GM08714 (cell line): ENCODE measurements around the gene ZNF25.
"Not testable (repeated sequence)": the region's sequence is repeated elsewhere in the genome, so short reads cannot be mapped to it uniquely, and the experiment has no call there.

Experiments
- H3K4me3 ChIP-seq: fragments of 200-500 bp; sonication (Bioruptor generic); 2 replicates; pipeline ENCODE4 v1.5.1; 2014; ENCODE audit warnings: mild to moderate bottlenecking, low read length, inconsistent platforms
- ZNF274 ChIP-seq: IDR thresholded peaks from 2 replicates; pipeline ENCODE4 v1.6.1; 2012; ENCODE audit warnings: mild to moderate bottlenecking, low read depth, low read length

ZNF25 gene

DNA sequence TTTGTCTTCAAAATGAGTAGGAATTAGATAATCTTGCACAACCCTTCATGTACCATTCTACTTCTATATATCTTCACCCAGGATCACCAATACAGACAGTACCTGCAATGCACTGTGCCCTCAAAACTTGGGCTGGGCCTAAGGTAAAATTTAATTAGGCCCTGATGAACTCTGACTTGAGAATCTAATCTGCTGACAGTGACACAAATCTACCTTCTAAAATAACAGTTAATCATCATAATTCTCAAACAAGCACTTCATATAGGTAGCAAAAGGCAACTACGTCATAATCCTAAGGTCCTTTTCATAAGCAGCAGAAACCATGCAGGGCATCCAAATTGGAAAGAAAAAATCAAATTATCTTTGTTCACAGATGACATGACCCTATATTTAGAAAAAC is 4.1 kb downstream of the ZNF25 start:
- TF ChIP-seq ZNF274: no peak
- no peak overlapping the region for H3K4me3 ChIP-seq

GRCh38 chr10:37965006-37965405 is 11.4 kb downstream of the ZNF25 start:
- H3K4me3 ChIP-seq: no peak overlapping the region
- TF ChIP-seq ZNF274: no peak

DNA sequence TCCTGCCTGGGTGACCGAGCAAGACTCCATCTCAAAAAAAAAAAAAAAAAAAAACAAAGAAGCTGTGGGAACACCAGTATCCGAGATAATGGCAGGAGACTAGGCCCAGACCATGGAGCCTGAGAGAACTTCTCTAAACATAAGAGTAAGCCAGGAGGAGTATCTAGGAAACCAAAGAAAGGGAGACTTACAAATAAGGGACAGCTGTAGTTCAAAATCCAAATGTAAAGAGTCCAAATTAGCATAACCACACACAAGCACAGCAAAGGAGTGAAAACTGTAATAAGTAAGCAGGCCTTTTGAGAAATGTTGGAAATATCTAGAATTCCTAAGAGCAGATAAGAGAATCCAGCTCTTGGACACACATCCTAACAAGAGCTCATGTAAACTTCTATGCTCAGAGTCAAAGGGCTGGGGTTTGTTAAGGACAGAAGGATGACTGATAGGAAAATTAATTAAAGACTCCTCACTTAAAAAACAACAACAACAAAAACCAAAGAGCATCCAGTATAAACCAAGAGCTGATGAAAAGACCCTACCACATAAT is 15.8 kb downstream of the ZNF25 start:
- H3K4me3 ChIP-seq: no peak overlapping the region
- no peak for TF ChIP-seq ZNF274

DNA sequence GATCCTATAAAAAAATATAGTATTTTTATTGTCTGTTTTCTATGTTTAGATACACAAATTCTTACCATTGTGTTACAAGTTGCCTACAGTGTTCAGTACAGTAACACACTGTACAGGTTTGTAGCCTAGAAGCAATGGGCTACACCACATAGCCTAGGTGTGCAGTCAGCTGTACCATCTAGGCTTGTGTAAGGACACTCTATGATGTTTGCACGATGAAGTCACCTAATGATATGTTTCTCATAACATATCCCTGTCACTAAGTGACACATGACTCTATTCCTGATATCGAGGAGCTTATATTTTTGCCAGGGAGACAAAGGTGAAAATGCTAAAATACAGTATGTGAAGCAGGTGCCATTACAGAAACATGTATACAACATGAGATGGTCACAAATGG is 18.6 kb downstream of the ZNF25 start:
- no peak overlapping the region for H3K4me3 ChIP-seq
- TF ChIP-seq ZNF274: no peak

DNA sequence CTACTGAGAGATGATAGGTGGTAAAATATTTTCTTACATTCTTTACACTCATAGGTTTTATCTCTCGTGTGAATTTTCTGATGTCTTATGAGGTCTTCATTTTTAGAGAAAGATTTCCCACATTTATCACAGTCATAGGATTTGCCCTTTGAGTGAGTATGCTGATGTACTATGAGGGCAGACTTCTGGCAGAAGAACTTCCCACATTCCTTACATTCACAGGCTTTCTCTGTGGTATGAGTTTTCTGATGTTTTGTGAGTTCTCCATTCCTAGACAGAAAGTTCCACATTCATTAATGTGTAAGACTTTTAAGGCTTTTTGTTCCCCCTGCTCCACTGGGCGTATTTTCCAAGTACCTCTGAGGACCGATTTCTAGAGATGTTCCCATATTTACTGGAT is 23.5 kb downstream of the ZNF25 start:
- TF ChIP-seq ZNF274: no peak
- no peak overlapping the region for H3K4me3 ChIP-seq

- no peak overlapping the region for H3K4me3 ChIP-seq
- no peak for TF ChIP-seq ZNF274
Measured at GRCh38 chr10:37952043-37952755, 24.2 kb downstream of the ZNF25 start.

GRCh38 chr10:37948210-37948609 is 28.2 kb downstream of the ZNF25 start:
- TF ChIP-seq ZNF274: no peak
- no peak overlapping the region for H3K4me3 ChIP-seq

DNA sequence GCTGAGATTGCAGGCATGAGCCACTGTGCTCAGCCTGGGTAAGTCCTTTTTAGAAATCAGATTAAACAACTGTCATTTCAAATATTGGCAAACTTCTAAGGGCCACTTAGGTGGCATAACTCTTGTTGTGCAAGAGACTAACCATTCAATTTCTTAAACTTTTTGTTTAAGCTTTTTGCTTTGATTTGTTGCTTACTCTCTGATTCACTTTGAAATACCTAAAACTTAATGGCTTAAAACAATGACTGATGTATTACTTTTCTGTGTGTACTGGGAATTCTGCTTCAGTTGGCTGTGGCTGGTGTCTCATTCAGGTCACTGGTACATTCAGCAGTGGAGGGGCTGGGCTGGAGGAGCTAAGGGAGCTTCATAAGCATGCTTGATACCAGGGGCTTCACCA is 28.9 kb downstream of the ZNF25 start:
- no peak for TF ChIP-seq ZNF274

DNA sequence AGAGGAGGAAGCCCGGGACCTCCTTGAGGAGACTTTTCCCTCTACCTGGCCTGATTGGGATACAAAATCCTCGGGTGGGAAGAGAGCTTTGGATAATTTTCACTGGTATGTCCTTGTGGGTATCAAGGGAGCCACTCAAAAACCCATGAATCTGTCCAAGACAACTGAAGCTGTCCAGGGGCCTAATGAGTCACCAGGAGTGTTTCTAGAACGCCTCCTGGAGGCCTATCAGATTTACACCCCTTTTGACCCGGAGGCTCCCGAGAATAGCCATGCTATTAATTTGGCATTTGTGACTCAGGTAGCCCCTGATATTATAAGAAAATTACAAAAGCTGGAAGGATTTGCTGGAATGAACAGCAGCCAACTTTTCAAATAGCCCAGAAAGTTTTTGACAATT is 38.6 kb downstream of the ZNF25 start:
- no peak overlapping the region for H3K4me3 ChIP-seq
- TF ChIP-seq ZNF274: no peak

More for the DNA sequence above, 28.9 kb downstream of the ZNF25 start:
- no peak overlapping the region for H3K4me3 ChIP-seq

- TF ChIP-seq ZNF274: no peak
Measured at GRCh38 chr10:37934791-37935190, 41.7 kb downstream of the ZNF25 start.

DNA sequence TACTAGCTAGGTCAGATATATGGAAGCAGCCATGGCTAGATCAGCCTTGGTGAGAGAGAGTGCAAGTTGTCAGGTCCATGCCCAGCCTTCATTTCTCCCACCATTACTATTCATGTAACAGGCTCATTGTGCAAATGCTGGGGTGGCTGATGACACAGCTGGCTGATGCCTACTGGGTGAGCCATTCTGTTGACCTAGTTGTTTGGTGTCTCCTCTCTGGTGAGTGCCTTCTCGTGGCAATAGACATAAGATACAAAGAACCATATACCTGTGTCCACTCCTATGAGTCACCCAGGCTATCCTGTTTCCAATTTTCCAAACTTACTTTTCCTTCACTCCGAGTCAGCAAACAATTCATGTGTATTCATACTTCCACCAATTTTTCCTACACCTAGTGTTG is 46.0 kb downstream of the ZNF25 start:
- no peak overlapping the region for H3K4me3 ChIP-seq
- no peak for TF ChIP-seq ZNF274

More at GRCh38 chr10:37934791-37935190, 41.7 kb downstream of the ZNF25 start:
- no peak overlapping the region for H3K4me3 ChIP-seq

- not testable (repeated sequence) for H3K4me3 ChIP-seq
Measured at GRCh38 chr10:37908165-37908564, 68.3 kb downstream of the ZNF25 start.

DNA sequence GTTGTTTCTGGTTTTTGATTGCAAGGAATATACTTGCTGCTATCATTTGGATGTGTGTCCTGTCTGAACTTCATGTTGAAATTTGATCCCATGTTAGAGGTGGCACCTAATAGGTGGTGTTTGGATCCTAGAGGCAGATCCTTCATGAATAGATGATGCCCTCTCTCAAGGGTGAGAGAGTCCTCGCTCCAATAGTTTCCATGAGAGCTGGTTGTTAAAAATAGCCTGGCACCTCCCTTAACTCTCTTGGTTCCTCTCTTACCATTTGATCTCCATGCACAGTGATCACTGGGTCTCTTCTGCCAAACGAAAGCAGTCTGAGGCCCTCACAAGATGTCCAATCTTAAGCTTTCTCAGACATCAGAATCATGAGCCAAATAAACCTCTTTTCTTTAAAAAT is 70.1 kb downstream of the ZNF25 start:
- TF ChIP-seq ZNF274: no peak
- no peak overlapping the region for H3K4me3 ChIP-seq
